Keratinocyte (primary cell): ENCODE measurements around the gene CRTC1. TPM values are rescaled to one million over a fixed set of nuclear protein-coding genes. Genes with fewer than 3 reads are reported as not detected.

Source experiments
- DNase-seq: peaks from one replicate; pipeline ENCODE4 v3.0.0-alpha.2; 2011; ENCODE audit warnings: low read depth, missing footprints, low spot score
- FAIRE-seq: peaks from 2 replicates; lab custom pipeline; 2011; peaks lifted over from hg19 to GRCh38; lab: Jason Lieb, UNC
- H2AFZ ChIP-seq: 2 replicates; pipeline ENCODE4 v1.6.0; 2012; ENCODE audit warnings: low read length, control low read depth, inconsistent platforms; ENCODE audit not compliant: control insufficient read depth
- H3K27ac ChIP-seq: 2 replicates; pipeline ENCODE4 v1.5.1; 2011; ENCODE audit warnings: low read length; ENCODE audit not compliant: control insufficient read depth, insufficient read depth
- H3K27me3 ChIP-seq: 3 replicates; pipeline ENCODE4 v1.6.0; 2011; ENCODE audit warnings: low read length; ENCODE audit not compliant: control insufficient read depth, insufficient read depth; ENCODE audit errors: extremely low read depth
- H3K36me3 ChIP-seq, 2 experiments: 2 replicates in 1 of 2; 3 replicates in 1 of 2; pipeline ENCODE4 v1.5.1; 2011; ENCODE audit warnings: low read length in 2 of 2, mild to moderate bottlenecking in 1 of 2; ENCODE audit not compliant: control insufficient read depth in 2 of 2, insufficient read depth in 2 of 2; ENCODE audit errors: extremely low read depth in 1 of 2
- H3K4me1 ChIP-seq: 3 replicates; pipeline ENCODE4 v1.5.1; 2011; ENCODE audit warnings: low read length; ENCODE audit not compliant: control insufficient read depth, insufficient read depth; ENCODE audit errors: extremely low read depth
- H3K4me2 ChIP-seq: 3 replicates; pipeline ENCODE4 v1.6.0; 2011; ENCODE audit warnings: low read depth, low read length; ENCODE audit not compliant: control insufficient read depth, insufficient read depth; ENCODE audit errors: extremely low read depth
- H3K4me3 ChIP-seq, 3 experiments: fragments of 200-600 bp in 1 of 3; sonication (generic) in 1 of 3; 2 replicates in 2 of 3; 3 replicates in 1 of 3; pipeline ENCODE4 v1.5.1; 2011 to 2016; ENCODE audit warnings: low read length in 3 of 3, mild to moderate bottlenecking in 3 of 3, control low read depth in 2 of 3, inconsistent platforms in 1 of 3, low read depth in 1 of 3, mixed read lengths in 1 of 3, mixed run types in 1 of 3, moderate library complexity in 1 of 3; ENCODE audit not compliant: control insufficient read depth in 2 of 3, insufficient read depth in 2 of 3; ENCODE audit errors: extremely low read depth in 1 of 3
- H3K79me2 ChIP-seq: 2 replicates; pipeline ENCODE4 v1.6.0; 2012; ENCODE audit warnings: low read length; ENCODE audit not compliant: control insufficient read depth, insufficient read depth
- H3K9ac ChIP-seq: 3 replicates; pipeline ENCODE4 v1.6.0; 2011; ENCODE audit warnings: low read length; ENCODE audit not compliant: control insufficient read depth, insufficient read depth; ENCODE audit errors: extremely low read depth
- H3K9me1 ChIP-seq: 3 replicates; pipeline ENCODE4 v1.6.0; 2011; ENCODE audit warnings: low read length; ENCODE audit not compliant: control insufficient read depth, insufficient read depth; ENCODE audit errors: extremely low read depth
- H3K9me3 ChIP-seq: 2 replicates; pipeline ENCODE4 v1.5.1; 2012; ENCODE audit warnings: low read depth, low read length; ENCODE audit not compliant: control insufficient read depth
- H4K20me1 ChIP-seq: 3 replicates; pipeline ENCODE4 v1.6.0; 2011; ENCODE audit warnings: low read length; ENCODE audit not compliant: control insufficient read depth, insufficient read depth; ENCODE audit errors: extremely low read depth
- EZH2 ChIP-seq: IDR thresholded peaks from one replicate; pipeline ENCODE4 v1.6.1; 2012; ENCODE audit warnings: inconsistent platforms, mild to moderate bottlenecking, low read length, moderate library complexity
- dilution Hi-C: fragments of 300-500 bp; cut with MboI; formaldehyde crosslinking; loops from one replicate; pipeline ENCODE4 v1.7.0; 2020; ENCODE audit warnings: low sequenced_read_pairs; ENCODE audit not compliant: extremely low pct_ligation_motif_present
- polyA plus RNA-seq, 5 experiments: library from polyadenylated mRNA; depleted of rRNA in 3 of 5; stranded (reverse) in 3 of 5; stranded (forward) in 1 of 5; unstranded in 1 of 5; fragments of >200 nt; gene quantifications; 1 replicate in 1 of 5; 2 replicates in 3 of 5; 3 replicates in 1 of 5; pipeline versions ENCODE4 v1.2.1 to v1.2.3, GENCODE V29; 2011 to 2012; ENCODE audit warnings: missing spikeins in 2 of 5, low read depth in 1 of 5, low replicate concordance in 1 of 5
- TF ChIP-seq, protein P1 (sequence below), 3 experiments: IDR thresholded peaks in 1 of 3; conservative IDR thresholded peaks in 1 of 3; optimal IDR thresholded peaks in 1 of 3; 2 replicates in 2 of 3; 3 replicates in 1 of 3; pipeline versions ENCODE3 to v1.5.1; 2011; ENCODE audit warnings: low read length in 3 of 3, mild to moderate bottlenecking in 3 of 3, moderate library complexity in 2 of 3, control low read depth in 1 of 3, inconsistent platforms in 1 of 3; ENCODE audit not compliant: insufficient read depth in 2 of 3; ENCODE audit errors: extremely low read depth in 1 of 3

The CRTC1 gene
- polyA plus RNA-seq, 1 donor (not counting 4 experiments of a cell fraction or from before 2014, with no cell fraction given) = 0.54 TPM

GRCh38 chr19:18723871-18724377 lies 40.4 kb downstream of the CRTC1 start:
- Histone ChIP-seq H3K27me3 (no peaks in the 10 kb centered on the region), H4K20me1 (no peaks in the 10 kb centered on the region)
- no peak for TF ChIP-seq EZH2
- TF ChIP-seq, protein P1, sequence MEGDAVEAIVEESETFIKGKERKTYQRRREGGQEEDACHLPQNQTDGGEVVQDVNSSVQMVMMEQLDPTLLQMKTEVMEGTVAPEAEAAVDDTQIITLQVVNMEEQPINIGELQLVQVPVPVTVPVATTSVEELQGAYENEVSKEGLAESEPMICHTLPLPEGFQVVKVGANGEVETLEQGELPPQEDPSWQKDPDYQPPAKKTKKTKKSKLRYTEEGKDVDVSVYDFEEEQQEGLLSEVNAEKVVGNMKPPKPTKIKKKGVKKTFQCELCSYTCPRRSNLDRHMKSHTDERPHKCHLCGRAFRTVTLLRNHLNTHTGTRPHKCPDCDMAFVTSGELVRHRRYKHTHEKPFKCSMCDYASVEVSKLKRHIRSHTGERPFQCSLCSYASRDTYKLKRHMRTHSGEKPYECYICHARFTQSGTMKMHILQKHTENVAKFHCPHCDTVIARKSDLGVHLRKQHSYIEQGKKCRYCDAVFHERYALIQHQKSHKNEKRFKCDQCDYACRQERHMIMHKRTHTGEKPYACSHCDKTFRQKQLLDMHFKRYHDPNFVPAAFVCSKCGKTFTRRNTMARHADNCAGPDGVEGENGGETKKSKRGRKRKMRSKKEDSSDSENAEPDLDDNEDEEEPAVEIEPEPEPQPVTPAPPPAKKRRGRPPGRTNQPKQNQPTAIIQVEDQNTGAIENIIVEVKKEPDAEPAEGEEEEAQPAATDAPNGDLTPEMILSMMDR (optimal IDR thresholded peaks at IDR 0.05 in 1 of 3, IDR thresholded peaks at IDR 0.05 in 1 of 3, conservative IDR thresholded peaks at IDR 0.05 in 1 of 3; ENCODE audit: extremely low read depth in 1 of 3, insufficient read depth in 2 of 3, low read length in 3 of 3) = no peak

DNA sequence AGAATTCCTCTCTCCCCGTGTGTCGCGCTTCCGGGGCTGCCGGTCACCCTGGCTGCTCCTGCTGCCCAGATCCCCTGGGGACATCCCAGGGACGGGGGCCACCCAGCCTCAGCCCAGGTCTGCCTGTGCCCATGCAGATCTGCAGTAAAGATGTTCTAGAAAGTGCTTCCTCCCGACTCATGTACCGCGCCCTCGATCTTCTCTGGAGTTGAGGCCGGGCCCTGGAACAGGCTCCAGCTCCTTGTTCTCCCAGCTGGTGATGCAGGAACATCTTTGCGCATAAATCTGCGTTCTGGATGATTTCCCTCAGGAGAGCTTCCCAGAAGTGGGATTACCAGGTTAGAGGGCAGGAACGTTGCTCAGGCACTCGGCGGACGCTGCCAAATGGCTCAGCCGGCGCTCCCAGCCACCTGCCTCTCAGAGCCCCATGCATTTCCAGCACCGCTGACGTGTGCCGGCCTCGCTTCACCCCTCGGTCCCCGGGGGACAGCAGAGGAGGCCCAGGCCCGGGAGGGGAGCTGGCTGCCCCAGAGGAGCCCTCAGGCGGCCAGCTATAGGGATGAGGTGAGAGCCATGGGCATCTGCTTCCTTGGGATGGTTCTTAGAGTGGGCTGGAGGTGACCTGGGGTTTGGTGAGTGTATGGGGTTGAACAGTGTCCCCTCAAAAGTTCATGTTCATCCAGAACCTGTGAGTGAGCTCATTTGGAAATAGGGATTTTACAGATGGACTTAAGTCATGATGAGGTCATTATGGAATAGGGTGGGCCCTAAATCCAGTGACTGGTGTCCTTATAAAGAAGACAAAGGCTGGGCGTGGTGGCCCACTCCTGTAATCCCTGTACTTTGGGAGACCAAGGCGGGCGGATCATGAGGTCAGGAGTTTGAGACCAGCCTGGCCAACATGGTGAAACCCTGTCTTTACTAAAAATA lies 42.6 kb downstream of the CRTC1 start:
- no peak for TF ChIP-seq EZH2
- TF ChIP-seq, protein P1 (optimal IDR thresholded peaks at IDR 0.05 in 1 of 3, IDR thresholded peaks at IDR 0.05 in 1 of 3, conservative IDR thresholded peaks at IDR 0.05 in 1 of 3; ENCODE audit: extremely low read depth in 1 of 3, insufficient read depth in 2 of 3, low read length in 3 of 3) = no peak
- no peak overlapping the region for H3K4me3 ChIP-seq
- dilution Hi-C loops = no loop called here
- H2AFZ ChIP-seq = no peak overlapping the region
- FAIRE-seq = no peak
- H3K9ac ChIP-seq = no peak overlapping the region
- DNase-seq = no peak
- no peaks in the 10 kb centered on the region for H4K20me1 ChIP-seq
- H3K27ac ChIP-seq = no peak overlapping the region
- H3K4me1 ChIP-seq = no peaks in the 10 kb centered on the region
- H3K27me3 ChIP-seq = no peaks in the 10 kb centered on the region
- no peaks in the 10 kb centered on the region for H3K9me1 ChIP-seq
- no peak overlapping the region for H3K4me2 ChIP-seq
- no peaks in the 10 kb centered on the region for H3K9me3 ChIP-seq
- H3K79me2 ChIP-seq = no peaks in the 10 kb centered on the region
- no peaks in the 10 kb centered on the region for H3K36me3 ChIP-seq

More at GRCh38 chr19:18723871-18724377, 40.4 kb downstream of the CRTC1 start:
- Histone ChIP-seq H3K36me3 (no peaks in the 10 kb centered on the region), H3K9ac (no peak overlapping the region), H3K9me1 (no peaks in the 10 kb centered on the region), H3K79me2 (no peaks in the 10 kb centered on the region), H3K27ac (no peak overlapping the region), H3K4me2 (no peak overlapping the region), H3K4me3 (no peak overlapping the region), H2AFZ (no peak overlapping the region), H3K4me1 (no peaks in the 10 kb centered on the region), H3K9me3 (no peaks in the 10 kb centered on the region)
- DNase-seq (no peak), FAIRE-seq (no peak)
- dilution Hi-C loops = no loop called here
